ENCODE data around the gene STT3B.
A peak's percentile ranks its signal among the peaks of the same experiment; 100 is the strongest.
"Not testable (repeated sequence)": the region's sequence is repeated elsewhere in the genome, so short reads cannot be mapped to it uniquely, and the experiment has no call there.

The STT3B gene

DNA sequence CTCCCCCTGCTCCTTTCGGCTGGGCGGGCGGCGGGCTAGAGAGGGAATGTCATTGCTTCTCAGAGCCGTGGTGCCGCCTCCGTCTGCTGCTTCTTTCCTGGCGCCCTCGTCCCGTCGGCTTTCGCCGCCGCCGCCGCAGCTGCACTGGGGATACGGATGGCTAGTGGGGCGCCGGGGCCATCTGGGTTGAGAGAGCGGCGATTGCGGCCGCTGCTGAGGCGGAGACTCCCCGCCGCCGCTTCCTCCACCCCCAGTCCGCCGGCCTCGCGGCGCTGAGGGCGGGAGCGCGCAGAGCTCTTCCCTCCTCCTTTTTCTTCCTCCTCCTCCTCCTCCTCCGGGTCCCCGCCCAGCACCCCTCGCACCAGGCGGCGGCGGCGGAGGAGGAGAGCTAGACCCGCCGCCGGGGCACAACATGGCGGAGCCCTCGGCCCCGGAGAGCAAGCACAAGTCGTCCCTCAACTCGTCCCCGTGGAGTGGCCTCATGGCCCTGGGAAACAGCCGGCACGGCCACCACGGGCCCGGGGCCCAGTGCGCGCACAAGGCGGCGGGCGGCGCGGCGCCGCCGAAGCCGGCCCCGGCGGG, at the start of gene STT3B:
Gene STT3B, plus strand, starts transcription at position 339 of the 582 bp plus-strand sequence. Its CDS starts 74 bp downstream, at position 413.
- peak; percentile 85 to 88 for DNase-seq

DNA sequence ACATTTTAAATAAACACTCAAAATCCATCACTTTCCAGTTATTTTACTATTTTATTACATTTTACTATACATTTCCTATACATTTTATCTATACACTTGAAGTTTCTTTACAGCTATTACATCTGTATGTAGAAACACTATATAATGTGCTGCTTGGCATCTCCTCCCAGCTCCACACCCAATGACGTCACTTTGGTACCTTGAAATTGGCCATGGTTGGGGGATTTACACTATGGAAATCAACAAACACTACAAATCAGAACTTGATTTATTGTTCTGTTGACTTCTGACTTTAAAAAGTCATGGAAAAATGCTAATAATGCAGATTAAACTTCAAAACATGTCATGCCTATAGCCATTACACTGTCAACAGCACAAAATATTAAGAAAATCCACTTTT, 48.9 kb upstream of the STT3B start:
- DNase-seq: no peak

- no peak for DNase-seq
These were observed 47.5 kb upstream of the STT3B start for GRCh38 chr3:31485196-31485595.

- DNase-seq: no peak
These were observed 45.7 kb upstream of the STT3B start for GRCh38 chr3:31486865-31487533.

- no peak for DNase-seq
These were observed 44.2 kb upstream of the STT3B start for GRCh38 chr3:31488475-31489017.

DNA sequence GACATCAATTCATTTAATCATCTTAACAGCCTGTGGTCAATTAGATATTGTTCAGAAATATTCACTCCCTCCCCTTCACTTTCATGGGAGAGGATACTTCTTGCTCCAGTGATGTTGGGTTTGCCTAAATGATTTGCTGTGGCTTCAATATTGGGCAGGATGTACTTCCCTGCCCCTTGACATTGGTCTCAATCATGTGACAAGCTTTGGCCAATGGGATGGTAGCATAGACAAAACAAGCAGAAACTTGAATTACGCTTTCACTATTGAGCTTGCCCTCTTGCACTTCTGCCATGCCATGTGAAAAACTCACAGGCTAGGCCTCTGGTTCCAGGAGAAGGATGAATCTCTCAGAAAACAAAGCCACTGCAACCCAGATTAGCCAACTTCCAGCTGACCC, 42.2 kb upstream of the STT3B start:
- DNase-seq: no peak

DNA sequence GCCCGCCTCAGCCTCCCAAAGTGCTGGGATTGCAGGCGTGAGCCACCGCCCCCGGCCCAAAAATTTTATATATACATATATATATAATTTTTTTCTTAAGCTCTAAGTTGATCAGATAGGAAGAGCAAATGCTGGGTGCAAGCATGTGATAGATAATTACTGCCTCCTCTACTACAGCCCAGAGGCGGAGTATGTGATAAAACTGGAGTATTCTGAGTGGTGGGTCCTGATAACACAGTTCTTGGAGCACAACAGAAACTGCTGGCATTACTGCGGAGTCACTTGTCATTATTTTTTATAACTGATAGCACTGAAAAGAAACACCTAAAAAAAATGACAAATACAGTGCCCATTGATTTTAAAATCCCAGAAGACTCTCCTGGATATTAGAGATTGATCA, 41.1 kb upstream of the STT3B start:
- no peak for DNase-seq

DNA sequence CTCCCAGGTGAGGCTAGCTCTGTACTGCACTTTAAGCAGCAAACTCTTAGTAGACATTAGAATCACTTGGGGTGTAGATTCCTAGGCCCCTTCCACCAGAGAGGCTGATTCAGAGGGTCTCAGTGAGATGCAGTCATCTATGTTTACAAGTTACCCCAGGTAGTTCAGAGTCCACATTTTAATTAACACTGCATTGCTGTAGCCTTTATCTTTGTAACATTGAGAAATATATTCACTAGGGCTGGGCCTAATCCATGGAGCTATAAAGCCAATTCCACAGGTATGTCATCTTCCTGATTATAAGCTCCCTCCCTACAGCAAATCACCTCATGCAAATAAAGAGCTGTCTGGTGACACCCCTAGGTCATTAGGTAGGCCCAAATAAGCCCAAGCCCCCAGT, 39.6 kb upstream of the STT3B start:
- no peak for DNase-seq

DNA sequence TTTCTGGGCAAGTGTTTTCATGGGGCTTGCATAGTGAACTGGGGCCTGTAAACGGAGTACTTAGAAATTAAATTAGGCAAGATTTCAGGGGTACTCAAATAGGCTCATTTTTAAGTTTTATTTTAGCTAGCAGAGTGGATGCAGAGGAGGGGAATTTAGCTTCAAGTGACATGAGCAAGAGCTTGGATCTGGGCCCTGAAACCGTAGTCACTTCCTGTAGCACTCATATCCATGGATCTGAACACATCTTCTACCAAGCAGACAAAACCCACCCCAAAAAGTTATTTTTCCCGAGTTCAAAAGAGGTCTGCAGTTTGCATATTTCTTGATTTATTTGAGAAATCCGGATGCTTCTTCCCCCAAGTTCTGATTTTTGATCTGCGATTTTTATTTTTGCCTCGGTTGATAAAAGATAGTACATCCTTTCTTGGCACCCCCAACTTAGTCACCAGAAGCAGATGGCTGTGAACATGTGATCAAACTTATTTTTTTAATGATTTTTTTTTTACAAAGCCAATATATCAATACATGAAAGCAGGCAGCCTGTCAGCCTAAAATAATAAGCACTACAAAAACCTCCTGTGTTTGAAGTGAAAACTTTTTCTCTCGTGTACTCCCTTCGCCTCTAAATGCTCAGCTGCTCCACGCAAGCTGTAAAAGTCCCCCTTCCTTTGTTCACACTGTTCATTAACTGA, 36.6 kb upstream of the STT3B start:
- no peak for DNase-seq

- no peak for DNase-seq
These were observed 33.9 kb upstream of the STT3B start for GRCh38 chr3:31498791-31499190.

- no peak for DNase-seq
These were observed 33.4 kb upstream of the STT3B start for GRCh38 chr3:31499281-31499680.

- DNase-seq: peak in 1 of 2 donors; percentile 7
These were observed 29.9 kb upstream of the STT3B start for GRCh38 chr3:31502803-31503221.

- no peak for DNase-seq
These were observed 29.3 kb upstream of the STT3B start for GRCh38 chr3:31503456-31503855.

DNA sequence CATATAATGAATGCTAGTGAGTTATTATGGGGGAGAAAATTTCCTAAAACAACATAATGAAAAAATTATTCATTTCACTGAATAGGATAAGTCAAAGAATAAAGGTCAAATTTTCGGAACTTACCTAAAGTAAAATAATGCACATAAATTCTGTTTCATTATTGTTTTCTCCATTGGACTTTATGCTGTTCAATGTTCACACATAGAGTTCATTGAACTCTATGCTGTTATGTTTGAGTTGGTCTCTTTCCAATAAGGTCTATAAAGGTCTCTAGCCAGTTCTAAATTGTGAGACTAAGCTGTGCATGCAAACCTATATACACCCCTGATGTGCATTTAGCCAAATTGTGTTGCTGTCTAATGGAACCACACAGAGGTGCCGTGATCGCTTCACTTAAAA, 28.5 kb upstream of the STT3B start:
- no peak for DNase-seq

GRCh38 chr3:31505371-31506048, 27.2 kb upstream of the STT3B start:
- no peak for DNase-seq

DNA sequence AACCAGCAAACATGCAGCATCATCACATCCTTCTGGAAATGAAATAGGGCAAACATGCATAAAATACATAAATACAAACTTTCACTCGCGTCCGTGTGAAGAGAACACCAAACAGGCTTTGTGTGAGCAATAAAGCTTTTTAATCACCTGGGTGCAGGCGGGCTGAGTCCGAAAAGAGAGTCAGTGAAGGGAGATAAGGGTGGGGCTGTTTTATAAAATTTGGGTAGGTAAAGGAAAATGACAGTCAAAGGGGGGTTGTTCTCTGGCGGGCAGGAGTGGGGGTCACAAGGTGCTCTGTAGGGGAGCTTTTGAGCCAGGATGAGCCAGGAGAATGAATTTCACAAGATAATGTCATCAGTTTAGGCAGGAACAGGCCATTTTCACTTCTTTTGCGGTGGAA, 26.2 kb upstream of the STT3B start:
- DNase-seq: not testable (repeated sequence)

DNA sequence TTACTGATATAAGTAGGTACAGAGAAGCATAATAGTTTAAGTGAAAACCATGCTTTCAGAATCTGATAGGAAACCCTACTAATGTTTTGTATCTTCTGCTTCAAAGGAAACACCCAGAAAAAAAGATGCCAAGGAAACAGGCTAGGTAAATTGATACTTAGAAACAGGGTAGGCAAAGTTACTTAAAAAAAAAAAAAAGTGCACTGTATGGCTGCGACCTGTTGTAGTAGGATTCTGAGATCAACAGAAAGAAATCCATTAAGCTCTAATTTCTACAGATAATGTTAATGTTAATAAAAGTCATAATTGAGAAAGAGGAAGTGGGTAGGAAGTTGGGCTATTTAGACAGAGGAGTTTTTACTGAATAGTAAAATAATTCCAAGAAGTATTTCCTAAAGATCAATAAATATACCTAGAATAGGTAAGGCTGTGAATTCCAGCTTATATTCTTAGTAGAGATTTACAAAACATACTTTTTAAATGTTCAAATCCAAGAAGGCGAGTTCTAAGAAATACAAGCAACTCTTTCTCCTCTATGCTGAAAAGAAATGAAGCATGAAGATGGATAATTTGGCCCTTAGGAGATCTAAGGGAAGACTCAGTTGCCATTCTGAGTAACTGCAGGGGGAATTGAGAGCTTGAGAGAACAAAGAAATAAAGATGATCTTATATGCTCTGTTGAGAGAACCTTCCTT, 24.1 kb upstream of the STT3B start:
- no peak for DNase-seq

DNA sequence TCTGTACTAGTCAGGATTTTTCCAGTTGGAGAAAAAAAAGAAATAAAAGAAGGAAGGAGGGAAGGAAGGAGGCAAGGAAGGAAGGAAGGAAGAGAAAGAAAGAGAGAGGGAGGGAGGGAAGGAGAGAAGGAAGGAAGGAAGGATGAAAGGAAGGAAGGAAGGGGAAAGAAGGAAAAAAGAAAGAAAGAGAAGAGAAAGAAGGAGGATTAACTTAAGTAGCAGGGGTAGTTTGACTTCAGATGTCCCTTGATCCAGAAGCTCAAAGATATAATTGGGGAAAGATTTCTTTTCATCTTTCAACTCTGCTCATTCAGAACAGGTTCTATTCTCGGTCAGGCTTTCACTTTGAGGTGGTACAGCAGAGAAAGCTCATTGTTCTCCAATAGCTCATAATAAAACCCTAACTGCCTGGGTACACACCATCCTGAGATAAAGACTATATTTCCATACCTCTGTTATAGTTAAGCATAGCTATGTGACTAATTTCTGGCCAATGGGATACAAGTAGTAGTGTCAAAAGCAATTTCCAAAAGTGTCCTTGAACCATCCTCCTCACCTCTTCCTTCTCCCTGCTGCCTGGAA, 23.5 kb upstream of the STT3B start:
- no peak for DNase-seq

DNA sequence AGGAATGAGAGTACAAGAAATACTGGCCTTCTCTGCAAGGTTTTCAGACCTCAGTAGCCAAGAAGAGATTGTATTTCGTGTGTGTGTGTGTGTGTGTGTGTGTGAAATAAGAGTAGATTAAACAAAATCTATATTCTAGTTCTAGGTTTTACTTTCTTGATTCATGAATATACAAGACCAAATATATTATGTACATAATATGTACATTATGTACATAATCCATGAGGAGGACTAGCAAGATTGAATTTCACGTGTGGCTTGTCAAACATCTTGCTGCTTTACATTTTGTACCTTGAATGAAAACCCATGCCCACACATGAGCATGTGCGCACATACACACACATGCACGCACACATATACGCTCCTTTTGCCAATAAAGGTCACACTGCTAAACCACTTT, 18.2 kb upstream of the STT3B start:
- no peak for DNase-seq

DNA sequence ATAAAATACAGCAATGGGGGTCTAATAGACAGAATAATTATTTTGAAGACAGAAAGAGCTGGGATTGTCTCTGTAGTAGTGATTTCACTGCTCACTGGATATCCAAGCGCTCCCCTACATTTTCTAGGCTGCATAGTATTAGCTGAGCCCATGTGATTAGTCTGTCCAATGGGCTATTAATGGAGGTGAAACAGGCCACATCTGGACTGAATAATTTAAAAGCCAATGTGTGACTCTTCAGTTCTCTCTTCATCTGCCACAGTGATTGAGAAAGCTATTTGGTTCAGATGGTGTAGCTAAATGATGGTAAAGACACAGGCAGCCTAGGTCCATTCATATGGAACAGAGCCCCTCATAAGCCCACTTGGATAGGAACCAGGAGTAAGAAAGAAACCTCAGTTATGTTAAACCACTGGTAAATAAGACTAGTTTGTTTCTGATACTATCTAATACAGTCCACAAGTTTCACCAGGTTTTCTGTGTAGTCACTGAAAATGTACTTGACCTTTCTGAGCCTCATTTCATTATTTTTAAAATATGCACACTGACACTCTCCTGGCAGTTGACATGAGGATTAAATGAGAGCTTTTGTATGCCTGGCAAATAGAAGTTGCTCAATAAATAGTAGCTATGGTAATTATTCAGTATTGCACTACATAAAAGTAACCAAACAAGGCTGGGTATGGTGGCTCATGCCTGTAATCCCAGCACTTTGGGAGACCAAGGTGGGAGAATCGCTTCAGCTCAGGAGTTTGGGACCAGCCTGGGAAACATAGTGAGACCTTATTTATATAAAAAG, 17.0 kb upstream of the STT3B start:
- DNase-seq: no peak

- DNase-seq: no peak
These were observed 16.0 kb upstream of the STT3B start for GRCh38 chr3:31516757-31517156.

GRCh38 chr3:31521468-31521867, 11.3 kb upstream of the STT3B start:
- DNase-seq: no peak
